Suprapubic skin (tissue), 4 donors: ENCODE data around the gene CYP46A1. TPM values are rescaled to one million over a fixed set of nuclear protein-coding genes. Genes with fewer than 3 reads are reported as not detected.

Experiments used
- DNase-seq, 2 donors: peaks; one replicate each; pipeline ENCODE4 v3.0.0-alpha.2; 2019; ENCODE audit warnings: low spot score in 2 of 2
- H3K27ac ChIP-seq: fragments of 200-600 bp; sonication (generic); one replicate; pipeline ENCODE4 v1.5.1; 2019
- H3K27me3 ChIP-seq: fragments of 200-600 bp; sonication (generic); one replicate; pipeline ENCODE4 v1.5.1; 2019
- H3K36me3 ChIP-seq: fragments of 200-600 bp; sonication (generic); one replicate; pipeline ENCODE4 v1.5.1; 2019
- H3K4me1 ChIP-seq: fragments of 200-600 bp; sonication (generic); one replicate; pipeline ENCODE4 v1.5.1; 2019
- H3K4me3 ChIP-seq: fragments of 200-600 bp; sonication (generic); one replicate; pipeline ENCODE4 v1.5.1; 2019; ENCODE audit warnings: mild to moderate bottlenecking
- H3K9me3 ChIP-seq: fragments of 200-600 bp; sonication (generic); one replicate; pipeline ENCODE4 v1.5.1; 2019
- EP300 ChIP-seq: sonication (generic); formaldehyde crosslinking; IDR thresholded peaks from one replicate; pipeline ENCODE4 v1.6.1; 2017; ENCODE audit warnings: antibody characterized with exemption
- POLR2A ChIP-seq, 2 donors: fragments of 450-650 bp; IDR thresholded peaks; one replicate each; pipeline ENCODE4 v1.6.1; 2017; ENCODE audit warnings: antibody characterized with exemption in 2 of 2, mild to moderate bottlenecking in 2 of 2, moderate library complexity in 2 of 2
- POLR2AphosphoS5 ChIP-seq, 3 donors: sonication (generic); formaldehyde crosslinking; IDR thresholded peaks; one replicate each; pipeline ENCODE4 v1.6.1; 2017; ENCODE audit warnings: antibody characterized with exemption in 3 of 3
- WGBS: methylation state at CpG from one replicate; pipeline ENCODE4 v1.1.5; 2018; 5-methylcytosine and 5-hydroxymethylcytosine counted together
- total RNA-seq, 4 donors: library from RNA; depleted of rRNA; stranded (reverse); fragments of >200 nt; gene quantifications; one replicate each; pipeline ENCODE4 v1.1.0, GENCODE V29; 2016
- TF ChIP-seq, protein P1 (sequence below), 2 donors: fragments of 200-600 bp in 1 of 2; fragments of 450-650 bp in 1 of 2; sonication (generic) in 1 of 2; IDR thresholded peaks; one replicate each; pipeline ENCODE4 v1.5.1; 2016 to 2019; ENCODE audit warnings: antibody characterized with exemption in 2 of 2, mild to moderate bottlenecking in 1 of 2, moderate library complexity in 1 of 2

The CYP46A1 gene
- total RNA-seq, 4 donors from 2014 or later: 0.47 to 2.0 (median 1.0) TPM; not detected in 1

DNA sequence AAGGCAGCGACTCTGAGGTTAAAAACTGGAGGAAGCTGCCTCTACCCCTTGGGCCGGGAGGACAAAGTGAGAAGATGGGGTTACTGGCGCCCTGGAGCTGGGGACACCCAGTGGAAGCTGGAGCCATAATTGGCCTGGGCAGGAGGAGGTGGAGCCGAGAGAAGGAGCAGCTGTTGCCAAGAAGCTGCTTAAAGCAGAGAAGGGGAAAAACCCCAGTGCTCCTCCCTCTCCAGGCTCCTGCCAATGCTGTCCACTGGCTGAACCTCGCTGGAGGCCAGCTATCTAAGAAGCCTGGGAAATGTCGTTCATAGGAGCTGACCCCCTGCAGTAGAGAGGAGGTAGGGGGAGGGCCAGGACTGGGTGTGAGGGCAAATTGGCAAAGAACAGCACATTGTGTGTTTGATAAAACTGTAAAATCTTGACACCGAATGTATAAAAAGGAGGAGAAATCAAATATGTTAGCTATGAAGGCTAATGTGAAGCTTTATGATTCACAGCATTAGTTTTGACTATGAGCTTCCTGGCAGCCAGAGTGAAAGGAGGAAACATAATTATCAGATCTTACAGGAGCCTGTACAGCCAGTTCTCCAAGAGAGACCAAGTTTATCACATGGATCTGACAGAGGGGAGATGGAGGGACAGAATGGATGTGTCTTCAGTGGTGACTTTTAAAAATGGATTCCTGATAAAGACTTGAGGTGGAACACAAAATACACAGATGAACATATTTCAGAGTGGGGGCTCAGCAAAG is 29.7 kb upstream of the CYP46A1 start:
- Histone ChIP-seq H3K27me3 (peaks cover 20% of the 10 kb centered on the region), H3K4me1 (peaks cover 4% of the 10 kb centered on the region), H3K9me3 (no peaks in the 10 kb centered on the region), H3K4me3 (no peak overlapping the region), H3K27ac (no peak overlapping the region), H3K36me3 (no peaks in the 10 kb centered on the region)
- 33% methylated on average over 7 of the region's 7 CpGs for WGBS
- DNase-seq: no peak
- TF ChIP-seq POLR2A (IDR thresholded peaks at IDR 0.05): no peak
- no peak for TF ChIP-seq EP300
- TF ChIP-seq, protein P1, sequence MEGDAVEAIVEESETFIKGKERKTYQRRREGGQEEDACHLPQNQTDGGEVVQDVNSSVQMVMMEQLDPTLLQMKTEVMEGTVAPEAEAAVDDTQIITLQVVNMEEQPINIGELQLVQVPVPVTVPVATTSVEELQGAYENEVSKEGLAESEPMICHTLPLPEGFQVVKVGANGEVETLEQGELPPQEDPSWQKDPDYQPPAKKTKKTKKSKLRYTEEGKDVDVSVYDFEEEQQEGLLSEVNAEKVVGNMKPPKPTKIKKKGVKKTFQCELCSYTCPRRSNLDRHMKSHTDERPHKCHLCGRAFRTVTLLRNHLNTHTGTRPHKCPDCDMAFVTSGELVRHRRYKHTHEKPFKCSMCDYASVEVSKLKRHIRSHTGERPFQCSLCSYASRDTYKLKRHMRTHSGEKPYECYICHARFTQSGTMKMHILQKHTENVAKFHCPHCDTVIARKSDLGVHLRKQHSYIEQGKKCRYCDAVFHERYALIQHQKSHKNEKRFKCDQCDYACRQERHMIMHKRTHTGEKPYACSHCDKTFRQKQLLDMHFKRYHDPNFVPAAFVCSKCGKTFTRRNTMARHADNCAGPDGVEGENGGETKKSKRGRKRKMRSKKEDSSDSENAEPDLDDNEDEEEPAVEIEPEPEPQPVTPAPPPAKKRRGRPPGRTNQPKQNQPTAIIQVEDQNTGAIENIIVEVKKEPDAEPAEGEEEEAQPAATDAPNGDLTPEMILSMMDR (IDR thresholded peaks at IDR 0.05): no peak
- no peak for TF ChIP-seq POLR2AphosphoS5 (IDR thresholded peaks at IDR 0.05)

DNA sequence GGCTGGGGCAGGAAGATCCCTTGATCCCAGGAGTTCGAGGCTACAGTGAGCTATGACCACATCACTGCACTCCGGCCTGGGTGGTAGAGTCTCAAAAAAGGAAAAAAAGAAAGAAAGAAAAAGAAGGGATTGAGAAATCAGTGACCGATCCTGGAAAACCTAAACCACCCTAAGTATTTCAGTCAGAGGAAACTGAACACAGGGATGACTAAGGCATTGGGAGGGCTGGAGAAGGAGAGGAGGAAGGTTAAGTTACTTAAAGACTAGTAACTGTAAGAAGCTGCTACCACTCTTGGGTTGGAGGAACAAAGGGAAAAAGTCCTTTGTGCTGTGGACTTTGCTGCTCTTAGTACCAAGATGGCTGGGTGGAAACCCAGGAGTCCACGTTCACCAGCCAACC is 28.6 kb upstream of the CYP46A1 start:
- DNase-seq: no peak
- WGBS: 94% methylated on average over 4 of the region's 4 CpGs
- no peak overlapping the region for H3K27ac ChIP-seq
- no peak overlapping the region for H3K4me3 ChIP-seq
- H3K27me3 ChIP-seq: peaks cover 31% of the 10 kb centered on the region
- H3K36me3 ChIP-seq: no peaks in the 10 kb centered on the region
- no peaks in the 10 kb centered on the region for H3K9me3 ChIP-seq
- peaks cover 10% of the 10 kb centered on the region for H3K4me1 ChIP-seq
- TF ChIP-seq POLR2AphosphoS5 (IDR thresholded peaks at IDR 0.05) (no peak), EP300 (no peak), POLR2A (IDR thresholded peaks at IDR 0.05) (no peak)
- TF ChIP-seq, protein P1 (IDR thresholded peaks at IDR 0.05): no peak

DNA sequence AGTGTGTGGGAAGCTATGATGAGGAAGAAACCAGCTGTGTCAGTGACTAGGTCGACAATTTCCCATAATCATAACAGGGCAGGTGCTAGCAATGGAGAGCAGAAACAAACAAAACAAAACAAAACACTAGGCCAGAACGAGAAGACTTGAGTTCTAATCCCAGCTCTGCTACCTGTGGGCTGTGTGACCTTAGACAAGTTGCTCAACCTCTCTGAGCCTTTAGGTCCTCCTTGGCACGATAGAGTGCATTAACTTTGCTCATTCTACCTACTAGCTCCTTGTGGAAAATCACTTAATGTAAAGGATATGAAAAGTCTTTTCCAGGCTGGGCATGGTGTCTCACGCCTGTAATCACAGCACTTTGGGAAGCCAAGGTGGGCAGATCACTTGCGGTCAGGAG is 27.9 kb upstream of the CYP46A1 start:
- Histone ChIP-seq H3K36me3 (no peaks in the 10 kb centered on the region), H3K27ac (no peak overlapping the region), H3K4me1 (peaks cover 10% of the 10 kb centered on the region), H3K4me3 (no peak overlapping the region), H3K27me3 (peaks cover 36% of the 10 kb centered on the region), H3K9me3 (no peaks in the 10 kb centered on the region)
- WGBS: 82% methylated on average over 5 of the region's 5 CpGs
- no peak for DNase-seq
- TF ChIP-seq, protein P1 (IDR thresholded peaks at IDR 0.05): no peak
- TF ChIP-seq POLR2A (IDR thresholded peaks at IDR 0.05): no peak
- TF ChIP-seq POLR2AphosphoS5 (IDR thresholded peaks at IDR 0.05): no peak
- no peak for TF ChIP-seq EP300

DNA sequence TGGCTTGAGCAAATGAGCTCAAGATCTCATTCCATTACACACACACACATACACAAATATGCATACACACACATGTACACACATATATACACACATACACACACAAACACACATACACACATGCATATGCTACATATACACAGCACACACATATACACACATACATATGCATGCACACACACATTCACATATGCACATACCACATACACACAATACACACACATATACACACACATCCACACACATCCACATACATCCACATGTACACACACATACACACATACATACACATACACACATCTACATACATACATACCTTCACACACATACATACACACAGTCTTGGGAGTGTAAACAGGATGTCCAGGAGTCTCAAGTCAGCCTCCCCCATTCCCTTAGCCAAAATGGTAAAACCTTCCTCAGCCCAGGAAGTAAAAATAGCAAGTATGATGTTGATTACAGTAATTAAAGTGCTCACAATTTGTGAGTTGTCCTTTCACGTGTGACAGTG is 26.4 kb upstream of the CYP46A1 start:
- TF ChIP-seq EP300: no peak
- TF ChIP-seq, protein P1 (IDR thresholded peaks at IDR 0.05): no peak
- no peak for TF ChIP-seq POLR2A (IDR thresholded peaks at IDR 0.05)
- no peak for TF ChIP-seq POLR2AphosphoS5 (IDR thresholded peaks at IDR 0.05)
- DNase-seq: no peak
- no peak overlapping the region for H3K27ac ChIP-seq
- no peaks in the 10 kb centered on the region for H3K36me3 ChIP-seq
- peaks cover 43% of the 10 kb centered on the region for H3K27me3 ChIP-seq
- 38% methylated on average over 1 of the region's 1 CpG for WGBS
- H3K4me1 ChIP-seq: peaks cover 10% of the 10 kb centered on the region
- no peak overlapping the region for H3K4me3 ChIP-seq
- no peaks in the 10 kb centered on the region for H3K9me3 ChIP-seq

DNA sequence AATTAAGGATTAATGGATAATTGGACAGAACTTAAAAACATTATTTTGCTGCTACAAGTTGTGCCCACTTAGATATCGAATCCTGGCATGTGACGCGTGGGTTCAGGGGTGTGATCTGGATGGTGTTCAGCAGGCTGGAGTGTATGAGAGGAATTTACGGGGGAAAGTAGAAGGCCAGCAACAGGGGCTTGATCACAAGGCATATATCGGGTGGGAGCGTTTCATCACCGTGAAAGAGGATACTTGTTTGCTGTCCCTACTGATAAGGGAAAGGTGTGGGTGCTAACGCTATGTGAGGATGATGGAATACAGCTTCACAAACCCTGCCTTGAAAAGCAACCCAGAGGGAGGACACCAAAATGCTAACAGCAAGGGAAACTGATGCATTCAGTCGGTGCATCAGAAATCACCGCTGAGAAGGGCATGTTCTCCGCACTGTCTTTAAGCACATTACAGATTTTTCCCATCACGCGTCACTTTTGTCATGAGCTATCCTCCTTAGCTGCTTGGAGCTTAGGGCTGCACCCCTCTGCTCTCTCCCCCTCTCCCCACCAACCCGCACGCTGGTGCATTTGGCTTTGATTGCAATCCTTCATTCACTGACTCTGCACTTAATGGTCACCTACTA is 25.8 kb upstream of the CYP46A1 start:
- peaks cover 10% of the 10 kb centered on the region for H3K4me1 ChIP-seq
- H3K27ac ChIP-seq: no peak overlapping the region
- peaks cover 43% of the 10 kb centered on the region for H3K27me3 ChIP-seq
- TF ChIP-seq, protein P1 (IDR thresholded peaks at IDR 0.05): no peak
- no peak for TF ChIP-seq POLR2A (IDR thresholded peaks at IDR 0.05)
- TF ChIP-seq EP300: no peak
- WGBS: 63% methylated on average over 15 of the region's 15 CpGs
- no peaks in the 10 kb centered on the region for H3K9me3 ChIP-seq
- H3K4me3 ChIP-seq: no peak overlapping the region
- DNase-seq: no peak
- H3K36me3 ChIP-seq: no peaks in the 10 kb centered on the region
